Measurements from ENCODE around the gene TRIM2.

The TRIM2 gene

DNA sequence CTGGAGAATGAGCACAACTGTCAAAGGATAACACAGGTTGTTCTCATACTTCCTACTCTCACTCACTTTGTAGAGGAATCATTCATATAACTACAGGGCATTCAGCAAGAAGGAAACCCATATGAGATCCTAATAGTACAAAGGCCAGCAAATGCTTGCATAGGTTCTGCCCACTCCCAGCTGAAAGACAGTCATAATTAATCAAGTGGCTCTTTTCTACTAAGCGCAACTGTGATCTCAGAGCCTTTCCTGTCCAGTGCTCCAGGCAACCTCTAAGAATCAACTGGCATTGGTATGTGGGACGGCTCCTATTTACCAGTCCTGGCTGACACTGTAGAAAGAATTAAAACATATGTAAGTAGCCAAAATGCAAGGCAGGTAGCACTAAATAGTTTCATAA, 121.3 kb downstream of the TRIM2 start:
- in situ Hi-C loops (cut with HindIII; ENCODE audit: low sequenced_read_pairs): no loop called here

DNA sequence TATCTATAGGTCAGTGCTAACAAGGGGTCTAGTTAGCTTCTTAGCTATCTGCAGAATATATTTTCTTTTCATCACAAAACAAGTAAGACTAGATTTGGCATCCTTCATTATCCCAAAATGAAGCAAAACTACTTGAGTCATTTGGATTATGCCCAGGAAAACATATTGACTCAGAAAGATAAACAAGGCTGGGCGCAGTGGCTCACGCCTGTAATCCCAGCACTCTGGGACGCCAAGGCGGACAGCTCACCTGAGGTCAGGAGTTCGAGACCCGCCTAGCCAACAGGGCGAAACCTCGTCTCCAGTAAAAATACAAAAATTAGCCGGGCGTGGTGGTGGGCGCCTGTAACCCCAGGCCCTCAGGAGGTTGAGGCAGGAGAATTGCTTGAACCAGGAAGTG, 122.3 kb downstream of the TRIM2 start:
- in situ Hi-C loops (cut with HindIII; ENCODE audit: low sequenced_read_pairs): no loop called here

DNA sequence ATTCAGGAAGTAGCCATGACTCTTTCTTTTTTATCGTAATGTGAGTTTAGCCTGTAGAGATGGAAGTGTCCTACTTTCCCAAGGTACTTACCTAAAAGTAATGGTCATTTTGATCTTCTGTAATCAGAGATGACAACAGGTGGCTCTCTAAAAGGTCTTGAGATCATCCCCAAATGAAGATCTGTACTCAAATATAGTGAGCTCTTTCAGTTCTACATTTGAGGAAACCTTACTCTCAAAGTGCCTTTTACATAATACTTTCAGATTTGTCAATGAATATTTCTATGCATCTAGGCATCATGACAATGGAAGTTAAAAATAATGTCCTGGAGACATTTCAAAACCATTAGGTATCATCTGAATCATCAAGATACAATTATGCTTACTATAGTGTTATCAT, 123.0 kb downstream of the TRIM2 start:
- in situ Hi-C loops (cut with HindIII; ENCODE audit: low sequenced_read_pairs): no loop called here

DNA sequence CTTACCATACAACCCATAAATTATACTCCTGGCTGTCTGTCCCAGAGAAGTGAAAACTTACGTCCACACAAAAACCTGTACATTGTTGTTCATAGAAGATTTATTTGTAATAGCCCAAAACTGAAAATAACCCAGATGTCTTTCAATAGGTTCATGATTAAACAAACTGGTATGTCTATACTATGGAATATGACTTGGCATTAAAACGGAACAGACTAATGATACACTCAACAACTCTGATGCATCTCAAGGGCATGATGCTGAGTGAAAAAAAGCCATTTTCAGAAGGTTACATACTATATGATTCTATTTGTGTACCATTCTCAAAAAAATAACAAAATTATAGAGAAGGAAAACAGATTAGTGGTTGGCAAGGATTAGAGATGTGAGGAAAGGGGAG, 128.7 kb downstream of the TRIM2 start:
- in situ Hi-C loops (cut with HindIII; ENCODE audit: low sequenced_read_pairs): no loop called here

DNA sequence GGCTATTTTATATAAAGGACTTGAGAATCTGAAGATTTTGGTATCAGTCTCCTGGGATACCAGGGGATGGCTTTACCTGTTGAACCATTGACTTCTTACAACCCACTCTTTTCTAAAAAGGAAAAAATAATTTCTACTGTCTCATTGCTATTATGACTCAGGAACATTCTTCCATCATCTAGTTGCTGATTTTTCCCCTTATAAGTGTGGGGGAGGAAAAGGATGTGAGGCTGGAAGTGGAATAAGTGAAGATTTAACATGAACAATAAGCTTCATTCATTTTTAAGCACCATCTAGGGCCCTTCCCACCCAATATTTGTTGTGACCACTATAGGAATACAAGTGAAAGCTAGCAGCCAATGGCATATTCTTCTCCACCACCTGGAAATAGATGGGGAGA, 129.6 kb downstream of the TRIM2 start:
- in situ Hi-C loops (cut with HindIII; ENCODE audit: low sequenced_read_pairs): no loop called here

DNA sequence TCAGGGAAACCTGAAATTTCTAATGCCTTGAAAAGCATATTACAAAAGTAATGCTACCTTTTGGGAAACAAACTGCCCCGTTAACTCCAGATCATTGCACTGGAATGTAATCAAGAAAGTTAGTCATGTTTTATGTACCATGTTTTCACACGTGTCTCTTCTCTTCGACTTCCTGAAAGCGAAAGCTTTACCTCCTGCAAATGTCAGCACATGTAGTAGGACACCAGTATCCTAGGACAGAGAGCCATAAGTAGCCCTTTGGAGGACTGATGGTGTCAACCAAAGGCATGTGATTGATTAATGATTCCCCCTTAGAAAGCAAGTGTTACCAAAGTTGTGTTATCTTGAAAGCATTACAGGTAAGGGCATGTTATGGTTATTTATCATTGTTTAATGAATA, 131.4 kb downstream of the TRIM2 start:
- in situ Hi-C loops (cut with HindIII; ENCODE audit: low sequenced_read_pairs): no loop called here

DNA sequence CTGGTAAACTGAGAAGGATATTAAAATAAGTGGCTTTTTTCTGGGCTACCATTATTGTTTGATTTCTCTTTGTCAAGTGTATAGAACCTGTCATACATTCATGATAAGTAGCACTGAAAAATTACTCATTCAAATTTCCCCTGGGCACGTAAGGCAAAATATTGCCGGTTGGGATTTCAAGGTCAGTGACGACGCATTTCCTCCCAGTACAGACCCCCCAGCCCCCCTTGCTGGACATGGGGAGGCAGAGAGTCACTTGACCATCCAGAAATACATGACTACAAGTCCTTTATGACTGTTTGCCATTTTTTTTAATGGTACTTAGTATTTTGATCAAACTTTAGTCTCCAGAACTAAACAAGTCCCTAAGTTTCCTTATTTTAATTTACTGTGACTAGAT, 133.4 kb downstream of the TRIM2 start:
- in situ Hi-C loops (cut with HindIII; ENCODE audit: low sequenced_read_pairs): no loop called here

DNA sequence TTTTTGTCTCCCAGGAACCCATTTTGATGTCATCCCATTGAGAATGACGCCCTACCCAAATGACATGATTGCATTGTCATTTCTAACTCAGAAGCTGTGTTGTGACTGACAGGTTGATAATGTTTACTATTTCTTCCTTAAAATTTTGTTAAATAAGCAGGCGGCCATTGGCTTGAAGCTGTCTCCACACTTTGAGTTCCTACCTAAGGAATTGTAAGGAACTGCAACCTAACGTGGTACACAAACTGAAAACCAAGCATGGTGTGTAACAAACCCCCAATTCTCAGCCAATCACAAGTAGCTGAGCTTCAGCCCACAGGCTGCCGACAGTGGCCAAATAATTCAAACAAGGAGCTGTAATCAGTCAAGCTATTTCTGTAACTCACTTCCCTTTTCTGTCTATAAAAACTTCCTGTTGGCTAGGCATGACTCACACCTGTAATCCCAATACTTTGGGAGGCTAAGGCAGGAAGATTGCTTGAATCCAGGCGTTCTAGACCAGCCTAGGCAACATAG, 137.4 kb downstream of the TRIM2 start:
- in situ Hi-C loops (cut with HindIII; ENCODE audit: low sequenced_read_pairs): no loop called here

DNA sequence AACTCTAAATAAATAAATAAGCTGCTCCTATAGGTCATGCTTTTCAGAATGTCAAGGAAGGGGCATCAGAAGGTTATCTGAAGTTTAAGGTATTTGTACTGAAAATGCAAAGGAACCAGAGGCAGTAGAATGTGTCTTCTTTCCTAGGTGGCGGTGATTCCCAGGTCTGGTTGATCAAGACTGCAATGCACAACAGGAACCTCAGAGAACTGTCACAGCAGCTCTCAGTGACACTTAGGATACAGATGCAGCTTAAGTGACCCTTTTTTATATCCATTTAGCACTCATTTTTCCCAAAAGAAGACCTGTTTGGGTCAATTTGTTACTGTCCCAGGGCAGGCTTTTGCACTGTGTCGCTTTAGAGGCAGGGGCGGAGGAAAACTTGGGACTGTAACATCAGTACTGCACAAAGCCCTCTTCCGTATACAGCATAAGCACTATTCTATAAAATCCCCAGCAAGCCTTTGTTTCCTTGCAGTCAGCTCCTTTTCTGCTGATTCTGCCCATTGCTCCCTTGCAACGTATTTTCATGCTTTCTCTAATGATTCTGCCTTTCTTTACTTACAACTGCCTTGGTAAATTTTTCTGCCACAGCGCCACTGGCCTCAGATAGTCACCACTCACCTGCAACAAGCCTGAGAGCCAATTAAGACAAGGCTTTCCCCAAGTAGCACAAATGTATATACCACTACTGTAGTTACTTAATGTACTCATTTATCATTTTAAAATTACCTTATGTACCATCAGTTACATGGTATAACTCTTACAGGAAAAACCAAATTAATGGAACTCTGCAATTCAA, 138.7 kb downstream of the TRIM2 start:
- in situ Hi-C loops (cut with HindIII; ENCODE audit: low sequenced_read_pairs): no loop called here

DNA sequence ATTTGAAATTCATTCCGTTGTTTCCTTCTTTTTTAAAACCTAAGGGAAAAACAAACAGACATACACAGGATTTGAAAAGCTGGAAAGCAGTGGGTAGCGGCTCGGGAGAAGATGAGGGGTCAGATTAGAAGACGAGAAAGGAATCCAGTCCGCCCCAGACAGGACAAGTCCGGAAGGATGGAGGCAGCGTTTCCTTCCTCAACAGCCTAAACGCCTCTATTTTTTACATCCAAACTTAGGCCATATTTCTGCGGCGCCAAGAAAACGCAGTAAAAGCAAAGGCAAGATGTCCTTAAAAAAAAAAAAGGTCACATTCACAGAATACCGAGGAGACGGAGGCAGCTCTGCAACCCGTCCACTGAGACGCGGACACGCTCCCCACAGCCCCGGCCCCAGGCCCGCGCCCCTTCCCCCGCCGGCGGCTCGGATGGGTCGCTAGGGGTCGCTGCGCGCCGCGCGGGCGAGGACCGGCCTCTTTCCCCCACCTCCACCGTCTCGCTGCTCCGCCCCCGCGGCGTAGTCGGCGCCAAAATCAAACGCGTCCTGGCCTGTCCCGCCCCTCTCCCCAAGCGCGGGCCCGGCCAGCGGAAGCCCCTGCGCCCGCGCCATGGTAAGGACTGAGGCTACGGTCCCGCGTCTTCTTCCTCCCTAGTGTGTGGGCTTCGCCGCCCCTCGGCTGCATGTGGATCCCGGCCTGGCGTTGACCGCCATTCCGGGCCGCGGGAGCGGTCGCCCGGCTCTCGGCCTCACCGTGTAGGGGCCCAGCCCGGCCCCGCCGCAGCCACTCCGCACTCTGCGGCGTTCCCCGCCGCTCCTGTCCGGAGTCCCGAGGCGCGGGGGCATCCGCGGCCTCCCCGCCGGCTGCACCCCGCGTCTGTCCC, 140.1 kb downstream of the TRIM2 start, which contains the start of gene MND1:
TSS of gene MND1 (plus strand) at position 558 of the 881 bp plus-strand sequence. CDS start at position 608, 50 bp downstream.
- in situ Hi-C loops (cut with HindIII; ENCODE audit: low sequenced_read_pairs): no loop called here

DNA sequence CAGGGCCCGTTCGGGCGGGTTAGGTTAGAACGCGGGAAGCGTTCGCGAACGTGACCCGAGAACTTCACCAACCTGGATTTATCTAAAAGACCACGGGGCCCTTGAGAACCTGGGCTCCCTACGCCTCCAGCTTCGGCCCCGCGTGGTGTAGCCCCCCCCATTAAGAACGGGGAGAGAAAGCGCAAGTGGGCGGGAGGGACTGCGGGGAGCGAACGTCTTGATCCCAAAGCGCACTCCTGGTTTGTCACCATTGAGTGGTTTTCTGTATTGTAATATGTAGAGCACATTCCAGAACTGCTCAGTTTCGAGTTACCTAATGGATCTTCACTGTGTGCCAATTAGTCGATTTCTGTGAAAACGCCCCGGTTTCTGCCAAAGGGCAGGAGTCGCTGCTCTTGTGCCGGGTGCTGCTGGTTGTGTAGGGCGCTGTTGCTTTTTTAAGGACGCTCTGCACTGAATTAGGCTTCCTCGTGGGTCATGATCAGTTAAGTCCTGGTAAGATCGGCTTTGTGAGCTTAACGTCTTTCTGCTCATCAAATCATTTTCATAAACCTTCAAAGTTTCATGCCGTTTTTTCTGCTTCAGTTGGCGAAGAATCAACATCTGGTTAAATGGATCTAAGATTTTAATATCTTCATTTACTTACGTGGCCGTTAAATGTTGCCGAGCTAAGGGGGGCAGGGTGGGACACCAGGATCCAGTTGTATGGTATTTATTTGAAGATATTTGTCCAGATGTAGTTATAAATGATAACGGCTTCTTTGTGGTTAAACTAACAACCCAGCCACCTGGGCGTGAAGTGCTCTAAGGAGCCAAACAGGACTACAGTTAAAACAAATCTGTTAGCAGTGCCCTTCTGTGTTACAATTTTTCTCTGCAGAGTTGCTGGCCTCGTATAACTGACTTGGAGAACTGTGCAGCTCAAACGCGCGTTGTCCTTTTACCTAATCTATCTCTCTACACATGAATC, 141.1 kb downstream of the TRIM2 start:
- in situ Hi-C loops (cut with HindIII; ENCODE audit: low sequenced_read_pairs): no loop called here

DNA sequence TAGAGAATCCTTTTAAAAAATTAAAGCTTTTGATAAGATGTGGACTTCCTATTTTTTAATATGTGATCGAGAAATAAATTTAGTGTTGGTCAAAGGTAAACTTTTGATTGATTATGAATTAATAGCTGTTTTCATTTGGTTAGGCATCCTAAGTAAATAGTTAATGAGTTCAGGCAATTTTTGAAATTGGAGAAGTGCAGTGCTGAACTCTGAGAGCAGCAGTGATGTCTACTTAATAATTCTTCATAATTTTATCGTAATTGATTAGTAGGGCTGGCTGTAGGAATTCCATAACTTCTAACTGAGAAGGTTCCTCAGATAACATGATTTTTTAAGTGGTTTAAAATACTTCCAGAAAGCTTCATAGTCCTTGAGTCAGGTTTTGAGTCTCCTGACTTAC, 141.8 kb downstream of the TRIM2 start:
- in situ Hi-C loops (cut with HindIII; ENCODE audit: low sequenced_read_pairs): no loop called here

DNA sequence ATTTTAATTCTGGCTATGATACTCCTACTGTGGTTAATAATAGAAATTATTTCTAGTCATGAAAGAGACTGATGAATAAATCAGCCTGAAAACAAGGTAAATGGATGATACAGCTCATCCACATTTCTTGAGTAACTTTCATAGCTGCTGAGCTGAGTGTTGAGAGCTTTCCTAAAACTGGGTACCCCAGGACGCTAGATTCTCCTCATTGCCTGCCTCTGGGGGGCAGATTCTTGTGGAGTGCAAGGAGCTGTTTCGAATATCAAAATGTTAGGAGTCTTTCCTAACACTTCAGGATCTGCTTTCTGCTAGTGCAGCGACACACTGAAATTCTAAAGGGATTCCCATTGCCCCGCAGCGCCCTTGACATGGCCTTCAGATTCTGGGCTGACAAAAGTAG, 142.3 kb downstream of the TRIM2 start:
- in situ Hi-C loops (cut with HindIII; ENCODE audit: low sequenced_read_pairs): no loop called here

DNA sequence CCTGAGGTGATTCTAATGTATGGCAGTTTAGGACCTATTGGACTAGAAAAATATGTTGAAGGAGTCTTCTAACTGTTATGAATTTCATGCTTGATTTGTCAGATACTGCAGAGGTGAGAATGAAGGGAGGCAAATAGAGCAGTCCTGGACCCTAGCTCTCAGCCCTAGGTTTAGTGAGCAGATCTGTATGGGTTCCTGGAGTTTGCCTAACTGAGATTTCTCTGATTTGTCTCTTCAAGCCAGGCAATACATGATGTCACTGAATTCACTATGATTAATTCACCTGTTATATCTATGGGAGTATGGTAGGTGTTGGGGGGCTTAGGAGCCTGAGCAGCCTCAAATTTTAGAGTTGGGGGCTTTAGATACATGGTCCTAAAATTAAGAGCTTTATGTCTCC, 142.9 kb downstream of the TRIM2 start:
- in situ Hi-C loops (cut with HindIII; ENCODE audit: low sequenced_read_pairs): no loop called here

DNA sequence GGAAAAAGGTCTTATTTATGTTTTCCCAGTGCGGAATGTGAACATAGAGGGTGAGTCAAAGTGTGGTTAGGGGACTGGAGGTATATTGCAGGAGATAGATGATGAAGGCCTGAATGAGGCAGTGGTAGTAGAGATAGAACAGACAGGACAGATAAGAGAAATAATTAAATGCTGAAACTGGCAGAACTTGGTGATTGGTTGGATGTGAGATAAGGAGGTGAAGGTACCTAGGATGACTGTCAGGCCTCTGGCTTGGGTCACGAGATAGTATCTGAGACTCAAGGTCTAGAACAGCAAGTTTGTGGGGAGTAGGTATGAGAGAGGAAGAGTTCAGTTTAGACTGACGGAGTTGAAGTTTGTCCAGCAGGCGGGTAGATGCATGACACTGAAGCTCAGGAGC, 143.8 kb downstream of the TRIM2 start:
- in situ Hi-C loops (cut with HindIII; ENCODE audit: low sequenced_read_pairs): no loop called here

DNA sequence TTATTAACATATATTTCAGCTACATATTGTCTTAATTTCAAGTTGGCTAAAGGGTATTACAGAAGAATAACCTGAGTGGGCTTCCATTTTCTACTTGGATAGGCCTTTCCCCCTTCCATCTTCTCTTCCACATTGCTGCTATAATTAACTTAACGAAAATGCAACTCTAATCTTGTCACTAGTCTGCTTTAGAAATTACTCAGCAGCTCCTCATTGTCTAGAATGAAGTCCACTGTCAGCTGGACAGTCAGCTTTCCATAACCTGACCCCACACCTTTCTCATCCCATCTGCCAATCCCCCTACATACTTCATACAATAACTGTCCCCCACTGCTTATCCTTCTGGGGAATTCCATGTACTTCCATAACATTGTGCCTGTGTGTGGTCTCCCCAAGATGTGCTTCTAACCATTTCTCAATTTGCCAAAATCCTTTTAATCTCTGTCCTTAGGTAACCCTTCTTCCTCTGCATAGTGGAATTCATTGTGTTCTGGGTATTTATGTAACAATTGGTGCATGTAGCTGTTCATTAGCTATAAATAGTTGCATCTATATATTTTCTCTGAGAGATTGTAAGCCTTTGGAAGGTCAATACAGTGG, 145.1 kb downstream of the TRIM2 start:
- in situ Hi-C loops (cut with HindIII; ENCODE audit: low sequenced_read_pairs): no loop called here

DNA sequence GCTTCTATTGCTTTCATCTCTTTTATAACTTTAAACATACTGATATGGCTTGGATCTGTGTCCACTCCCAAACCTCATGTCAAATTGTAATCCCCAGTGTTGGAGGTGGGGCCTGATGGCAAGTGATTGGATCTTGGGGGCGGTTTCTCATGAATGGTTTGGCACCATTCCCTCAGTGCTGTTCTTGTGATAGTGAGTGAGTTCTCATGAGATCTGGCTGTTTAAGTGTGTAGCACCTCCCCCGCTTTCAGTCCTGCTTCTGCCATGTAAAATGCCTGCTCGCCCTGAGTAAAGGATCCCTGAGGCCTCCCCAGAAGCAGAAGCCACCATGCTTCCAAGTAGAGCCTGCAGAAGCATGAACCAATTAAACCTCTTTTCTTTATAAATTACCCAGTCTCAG, 157.9 kb downstream of the TRIM2 start:
- in situ Hi-C loops (cut with HindIII; ENCODE audit: low sequenced_read_pairs): no loop called here

DNA sequence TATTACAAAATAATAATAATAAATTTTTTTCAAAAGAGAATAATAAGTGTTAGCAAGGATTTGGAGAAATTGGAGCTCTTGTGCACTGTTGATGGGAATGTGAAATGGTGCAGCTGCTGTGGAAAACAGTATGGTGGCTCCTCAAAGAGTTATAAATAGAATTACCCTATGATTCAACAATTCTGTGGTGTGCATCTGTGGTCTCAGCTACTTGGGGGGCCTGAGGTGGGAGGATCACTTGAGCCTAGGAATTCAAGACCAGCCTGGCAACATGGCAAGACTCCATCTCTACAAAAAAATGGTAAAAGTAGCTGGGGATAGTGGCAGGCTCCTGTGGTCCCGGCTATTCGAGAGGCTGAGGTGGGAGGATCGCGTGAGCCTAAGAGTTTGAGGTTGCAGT, 159.8 kb downstream of the TRIM2 start:
- in situ Hi-C loops (cut with HindIII; ENCODE audit: low sequenced_read_pairs): no loop called here

DNA sequence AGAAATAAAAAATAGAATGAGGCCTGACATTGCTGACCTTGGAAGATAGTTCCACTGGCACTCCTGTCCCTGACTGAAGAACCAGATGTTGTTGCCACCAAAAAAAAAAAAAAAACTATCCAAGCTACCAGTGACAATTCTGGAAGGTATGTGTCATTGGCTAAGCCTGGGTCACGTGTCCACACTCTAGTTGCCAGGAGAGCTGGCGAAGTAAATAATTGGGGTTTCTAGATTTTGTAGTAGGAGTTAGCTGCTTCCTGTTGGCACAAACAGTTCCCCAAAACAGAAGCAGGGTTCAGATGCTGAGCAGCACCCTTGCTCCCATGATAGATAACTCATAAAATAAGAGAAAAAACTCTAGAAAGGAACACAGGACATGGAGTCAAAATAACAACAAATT, 160.8 kb downstream of the TRIM2 start:
- in situ Hi-C loops (cut with HindIII; ENCODE audit: low sequenced_read_pairs): no loop called here

DNA sequence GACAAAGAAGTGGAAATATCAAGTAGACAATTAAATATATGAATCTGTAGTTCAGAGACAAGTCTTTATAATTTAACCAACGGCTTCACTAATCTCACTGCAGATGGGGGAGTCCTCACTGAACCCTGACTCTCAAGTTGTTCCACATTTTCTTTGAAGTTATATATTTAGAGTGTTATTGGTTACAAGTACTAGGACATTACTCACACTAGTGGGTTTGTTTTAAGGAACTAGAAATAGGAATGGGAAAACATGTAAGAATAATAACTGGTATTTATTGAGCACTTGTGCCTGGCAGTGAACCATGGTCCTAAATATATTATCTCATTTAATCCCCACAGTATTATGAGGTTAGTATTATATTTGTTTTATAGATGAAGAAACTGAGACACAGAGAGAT, 162.2 kb downstream of the TRIM2 start:
- in situ Hi-C loops (cut with HindIII; ENCODE audit: low sequenced_read_pairs): no loop called here

Data from DLD1 (cell line).